Measurements from ENCODE around the gene FAM181B. TPM values are rescaled to one million over a fixed set of nuclear protein-coding genes. Genes with fewer than 3 reads are reported as not detected.

Gene FAM181B
- total RNA-seq, 1 donor from 2014 or later, result not detected

GRCh38 chr11:82775218-82775617 lies 41.6 kb upstream of the FAM181B start:
- peaks cover 18% of the 10 kb centered on the region for H3K27me3 Mint-ChIP-seq
- POLR2A ChIA-PET, result no interaction called here
- ATAC-seq (ENCODE audit: low read depth) (no peak), DNase-seq (no peak)
- H3K4me1 Mint-ChIP-seq, result no peaks in the 10 kb centered on the region
- H3K9me3 Mint-ChIP-seq, result peaks cover 10% of the 10 kb centered on the region
- H3K27ac Mint-ChIP-seq, result no peak overlapping the region
- CTCF ChIA-PET, result no interaction called here
- intact Hi-C loops (cut with micrococcal nuclease), result loop anchor here (1.0 kb wide), 2 partner anchors 1041 to 1045 kb away; no protein-coding TSS in a partner anchor
- TF ChIP-seq, protein P1, sequence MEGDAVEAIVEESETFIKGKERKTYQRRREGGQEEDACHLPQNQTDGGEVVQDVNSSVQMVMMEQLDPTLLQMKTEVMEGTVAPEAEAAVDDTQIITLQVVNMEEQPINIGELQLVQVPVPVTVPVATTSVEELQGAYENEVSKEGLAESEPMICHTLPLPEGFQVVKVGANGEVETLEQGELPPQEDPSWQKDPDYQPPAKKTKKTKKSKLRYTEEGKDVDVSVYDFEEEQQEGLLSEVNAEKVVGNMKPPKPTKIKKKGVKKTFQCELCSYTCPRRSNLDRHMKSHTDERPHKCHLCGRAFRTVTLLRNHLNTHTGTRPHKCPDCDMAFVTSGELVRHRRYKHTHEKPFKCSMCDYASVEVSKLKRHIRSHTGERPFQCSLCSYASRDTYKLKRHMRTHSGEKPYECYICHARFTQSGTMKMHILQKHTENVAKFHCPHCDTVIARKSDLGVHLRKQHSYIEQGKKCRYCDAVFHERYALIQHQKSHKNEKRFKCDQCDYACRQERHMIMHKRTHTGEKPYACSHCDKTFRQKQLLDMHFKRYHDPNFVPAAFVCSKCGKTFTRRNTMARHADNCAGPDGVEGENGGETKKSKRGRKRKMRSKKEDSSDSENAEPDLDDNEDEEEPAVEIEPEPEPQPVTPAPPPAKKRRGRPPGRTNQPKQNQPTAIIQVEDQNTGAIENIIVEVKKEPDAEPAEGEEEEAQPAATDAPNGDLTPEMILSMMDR (IDR thresholded peaks at IDR 0.05), result no peak
- no peak overlapping the region for H3K4me3 Mint-ChIP-seq
- H3K36me3 Mint-ChIP-seq (ENCODE audit: low read depth), result no peaks in the 10 kb centered on the region

- DNase-seq (no peak), ATAC-seq (ENCODE audit: low read depth) (no peak)
- no peak overlapping the region for H3K27ac Mint-ChIP-seq
- H3K9me3 Mint-ChIP-seq, result peaks cover 3% of the 10 kb centered on the region
- peaks cover 10% of the 10 kb centered on the region for H3K27me3 Mint-ChIP-seq
- H3K4me3 Mint-ChIP-seq, result no peak overlapping the region
- no peaks in the 10 kb centered on the region for H3K4me1 Mint-ChIP-seq
- TF ChIP-seq, protein P1 (IDR thresholded peaks at IDR 0.05), result no peak
- CTCF ChIA-PET, result no interaction called here
- intact Hi-C loops (cut with micrococcal nuclease), result no loop called here
- H3K36me3 Mint-ChIP-seq (ENCODE audit: low read depth), result no peaks in the 10 kb centered on the region
- POLR2A ChIA-PET, result no interaction called here
These were observed 38.1 kb upstream of the FAM181B start for GRCh38 chr11:82771781-82772180.

DNA sequence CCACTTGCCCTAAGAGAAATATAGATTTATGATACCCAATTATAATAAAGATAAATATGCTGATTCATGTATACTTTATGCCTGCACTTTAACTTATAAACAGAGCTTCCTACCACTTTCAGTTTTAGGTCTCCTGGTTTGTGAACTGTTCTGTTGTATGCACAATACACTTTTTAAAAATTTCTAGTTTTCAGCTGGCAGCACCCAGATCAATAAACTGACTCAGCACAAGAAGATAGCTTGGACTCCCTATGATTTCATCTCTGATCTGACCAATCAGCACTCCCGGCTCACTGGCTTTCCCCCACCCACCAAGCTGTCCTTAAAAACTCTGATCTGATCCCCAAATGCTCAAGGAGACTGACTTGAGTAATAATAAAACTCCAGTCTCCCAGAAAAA lies 33.5 kb upstream of the FAM181B start:
- no peaks in the 10 kb centered on the region for H3K36me3 Mint-ChIP-seq (ENCODE audit: low read depth)

GRCh38 chr11:82765466-82766034 lies 31.9 kb upstream of the FAM181B start:
- intact Hi-C loops (cut with micrococcal nuclease), result no loop called here
- TF ChIP-seq, protein P1 (IDR thresholded peaks at IDR 0.05), result no peak
- Mint-ChIP-seq H3K27ac (no peak overlapping the region), H3K4me3 (no peak overlapping the region), H3K27me3 (peaks cover 25% of the 10 kb centered on the region), H3K4me1 (no peaks in the 10 kb centered on the region), H3K9me3 (no peaks in the 10 kb centered on the region), H3K36me3 (ENCODE audit: low read depth) (no peaks in the 10 kb centered on the region)
- ATAC-seq (ENCODE audit: low read depth) (no peak), DNase-seq (no peak)
- ChIA-PET CTCF (no interaction called here), POLR2A (no interaction called here)

More for the DNA sequence above, 33.5 kb upstream of the FAM181B start:
- ChIA-PET POLR2A (no interaction called here), CTCF (no interaction called here)
- Mint-ChIP-seq H3K27ac (no peak overlapping the region), H3K9me3 (no peaks in the 10 kb centered on the region), H3K4me3 (no peak overlapping the region), H3K4me1 (no peaks in the 10 kb centered on the region), H3K27me3 (peaks cover 22% of the 10 kb centered on the region)
- DNase-seq, result no peak
- intact Hi-C loops (cut with micrococcal nuclease), result no loop called here
- no peak for ATAC-seq (ENCODE audit: low read depth)
- TF ChIP-seq, protein P1 (IDR thresholded peaks at IDR 0.05), result no peak

DNA sequence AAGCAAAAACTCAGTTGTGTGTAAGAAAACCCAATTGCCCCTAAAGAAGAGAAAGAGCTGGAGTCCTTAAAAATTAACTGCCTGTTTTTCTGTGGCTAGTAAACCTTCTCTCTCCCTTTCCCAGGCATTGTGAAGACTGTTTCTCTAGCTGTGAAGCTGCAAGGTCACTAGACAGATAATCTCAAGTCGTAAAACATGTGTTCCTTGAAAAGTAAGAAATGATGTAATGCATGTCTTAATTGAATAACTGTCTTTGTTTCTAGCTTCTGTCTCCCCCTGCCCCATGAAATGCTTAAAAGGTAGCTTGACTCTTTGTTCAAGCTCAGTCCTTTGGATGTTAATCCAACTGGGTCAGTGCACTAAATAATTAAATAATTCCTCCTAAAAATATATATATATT lies 29.5 kb upstream of the FAM181B start:
- H3K27me3 Mint-ChIP-seq, result peaks cover 27% of the 10 kb centered on the region
- no peaks in the 10 kb centered on the region for H3K9me3 Mint-ChIP-seq
- TF ChIP-seq, protein P1 (IDR thresholded peaks at IDR 0.05), result no peak
- H3K36me3 Mint-ChIP-seq (ENCODE audit: low read depth), result no peaks in the 10 kb centered on the region
- ChIA-PET CTCF (no interaction called here), POLR2A (no interaction called here)
- H3K4me3 Mint-ChIP-seq, result no peak overlapping the region
- H3K4me1 Mint-ChIP-seq, result no peaks in the 10 kb centered on the region
- ATAC-seq (ENCODE audit: low read depth) (no peak), DNase-seq (no peak)
- intact Hi-C loops (cut with micrococcal nuclease), result no loop called here
- H3K27ac Mint-ChIP-seq, result no peak overlapping the region

Data from activated B cell treated with CpG ODN at 0.5 μM for 24 hours (primary cell).